ENCODE results near the gene GLT6D1. TPM values are rescaled to one million over a fixed set of nuclear protein-coding genes. Genes with fewer than 3 reads are reported as not detected.
"Not testable (repeated sequence)": the region's sequence is repeated elsewhere in the genome, so short reads cannot be mapped to it uniquely, and the experiment has no call there.

Gene GLT6D1
- total and polyA plus RNA-seq, 3 donors from 2014 or later: 0.47 to 1.6 TPM; not detected in 1

DNA sequence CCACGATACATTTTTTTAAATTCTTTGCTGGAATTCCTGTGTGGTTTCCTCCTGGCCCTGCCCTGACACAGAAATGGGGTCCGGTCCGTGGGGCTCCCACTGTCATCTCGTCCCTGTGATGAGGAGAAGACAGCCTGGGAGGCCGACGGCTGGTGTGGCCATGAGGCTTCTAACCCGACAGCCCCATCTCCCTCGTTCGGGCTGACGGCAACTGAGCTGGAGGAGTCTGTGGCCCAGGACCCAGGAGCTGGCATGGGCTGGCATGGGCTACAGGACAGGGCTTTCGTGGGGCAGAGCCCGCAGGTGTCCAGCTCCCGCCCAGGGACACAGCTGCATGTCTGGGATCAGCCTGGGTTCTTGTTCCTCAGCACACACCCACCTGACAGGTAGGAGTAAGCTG lies 37.6 kb upstream of the GLT6D1 start:
- TF ChIP-seq CTCF (IDR thresholded peaks at IDR 0.05) (no peak), POLR2A (IDR thresholded peaks at IDR 0.05) (no peak)
- intact Hi-C loops (cut with DNase I; ENCODE audit: low total_unique reads): no loop called here

DNA sequence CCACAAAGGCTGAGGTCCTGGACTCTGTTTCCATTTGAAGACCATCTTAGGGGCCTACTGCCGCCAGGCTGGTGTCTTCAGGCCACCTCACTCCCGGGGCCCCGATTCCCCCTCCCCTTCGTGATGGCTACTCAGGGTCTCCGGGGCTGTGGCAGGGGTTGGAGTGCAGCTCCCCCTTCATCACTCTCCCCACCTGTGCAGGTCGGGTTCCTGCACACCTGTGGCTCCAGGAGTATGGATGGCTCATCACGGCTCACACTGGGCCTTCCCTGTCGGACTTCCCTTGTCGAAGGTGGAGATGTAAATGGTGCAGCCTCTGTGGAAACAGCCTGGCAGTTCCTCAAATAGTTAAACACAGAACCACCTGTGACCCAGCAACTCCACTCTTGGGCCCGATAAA lies 35.6 kb upstream of the GLT6D1 start:
- H3K27me3 ChIP-seq: no peaks in the 10 kb centered on the region
- DNase-seq: no peak
- TF ChIP-seq CTCF (IDR thresholded peaks at IDR 0.05): no peak
- TF ChIP-seq POLR2A (IDR thresholded peaks at IDR 0.05): no peak
- 71 to 81% methylated on average over 9 to 10 of the region's 10 CpGs for WGBS, 2 donors
- intact Hi-C loops (cut with DNase I; ENCODE audit: low total_unique reads): no loop called here
- H3K9me3 ChIP-seq: no peaks in the 10 kb centered on the region
- H3K36me3 ChIP-seq (ENCODE audit: low read depth, missing control alignments): no peaks in the 10 kb centered on the region
- H3K4me3 ChIP-seq: no peak overlapping the region
- H3K27ac ChIP-seq: no peak overlapping the region
- no peaks in the 10 kb centered on the region for H3K4me1 ChIP-seq

More for the DNA sequence above, 37.6 kb upstream of the GLT6D1 start:
- no peaks in the 10 kb centered on the region for H3K9me3 ChIP-seq
- H3K27ac ChIP-seq: no peak overlapping the region
- H3K4me1 ChIP-seq: no peaks in the 10 kb centered on the region
- 89 to 91% methylated on average over 13 of the region's 13 CpGs for WGBS, 2 donors
- DNase-seq: no peak
- H3K27me3 ChIP-seq: no peaks in the 10 kb centered on the region
- no peaks in the 10 kb centered on the region for H3K36me3 ChIP-seq (ENCODE audit: low read depth, missing control alignments)
- H3K4me3 ChIP-seq: no peak overlapping the region

DNA sequence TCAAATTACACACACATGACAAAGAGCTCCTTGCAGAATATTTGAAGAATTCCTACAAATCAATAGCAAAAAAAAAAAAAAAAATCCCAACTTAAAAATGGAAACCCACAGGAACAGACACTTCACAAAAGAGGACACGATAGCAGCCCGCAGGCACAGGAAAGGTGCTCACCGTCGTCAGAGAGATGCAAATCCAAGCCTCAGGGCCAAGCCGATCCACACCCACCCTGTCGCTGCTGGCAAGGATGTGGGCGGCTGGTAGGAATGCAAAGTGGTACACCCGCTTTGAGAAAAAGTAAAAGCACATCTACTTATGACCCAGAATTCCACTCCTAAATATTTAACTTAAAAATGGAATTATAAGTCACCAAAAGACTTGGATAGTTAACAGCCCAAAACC lies 34.6 kb upstream of the GLT6D1 start:
- H3K36me3 ChIP-seq (ENCODE audit: low read depth, missing control alignments): no peaks in the 10 kb centered on the region
- no peaks in the 10 kb centered on the region for H3K27me3 ChIP-seq
- H3K4me1 ChIP-seq: no peaks in the 10 kb centered on the region
- no peak for DNase-seq
- no peak for TF ChIP-seq CTCF (IDR thresholded peaks at IDR 0.05)
- WGBS, 2 donors: 84 to 91% methylated on average over 8 of the region's 8 CpGs
- H3K4me3 ChIP-seq: no peak overlapping the region
- intact Hi-C loops (cut with DNase I; ENCODE audit: low total_unique reads): no loop called here
- no peaks in the 10 kb centered on the region for H3K9me3 ChIP-seq
- no peak overlapping the region for H3K27ac ChIP-seq

- intact Hi-C loops (cut with DNase I; ENCODE audit: low total_unique reads); H3K27ac ChIP-seq; DNase-seq; H3K4me1 ChIP-seq; H3K27me3 ChIP-seq; H3K9me3 ChIP-seq; H3K4me3 ChIP-seq; H3K36me3 ChIP-seq (ENCODE audit: low read depth, missing control alignments): not testable (repeated sequence)
- WGBS, 2 donors: 84 to 87% methylated on average over 7 of the region's 7 CpGs
Observed at GRCh38 chr9:135672786-135673185, 33.4 kb upstream of the GLT6D1 start.

- H3K9me3 ChIP-seq: no peaks in the 10 kb centered on the region
- no peaks in the 10 kb centered on the region for H3K27me3 ChIP-seq
- no peak for DNase-seq
- TF ChIP-seq CTCF (IDR thresholded peaks at IDR 0.05) (no peak), POLR2A (IDR thresholded peaks at IDR 0.05) (no peak)
- no peak overlapping the region for H3K4me3 ChIP-seq
- intact Hi-C loops (cut with DNase I; ENCODE audit: low total_unique reads): no loop called here
- no peak overlapping the region for H3K27ac ChIP-seq
- H3K4me1 ChIP-seq: no peaks in the 10 kb centered on the region
- 51 to 59% methylated on average over 15 to 17 of the region's 17 CpGs for WGBS, 2 donors
- no peaks in the 10 kb centered on the region for H3K36me3 ChIP-seq (ENCODE audit: low read depth, missing control alignments)
Observed at GRCh38 chr9:135671591-135672041, 32.3 kb upstream of the GLT6D1 start.

Data from testis (tissue), 3 donors.